HEK293 (cell line): ENCODE results near the gene RBM34.

Experiments
- ATF2 ChIP-seq: fragments of 450-650 bp; formaldehyde crosslinking; IDR thresholded peaks from 2 replicates; pipeline ENCODE4 v1.5.1; 2016; ENCODE audit warnings: missing biosample characterization, missing genetic modification characterization, low read depth
- CTCF ChIP-seq: fragments of 450-650 bp; formaldehyde crosslinking; IDR thresholded peaks from 2 replicates; pipeline ENCODE4 v1.5.1; 2016; ENCODE audit warnings: missing biosample characterization, missing genetic modification characterization
- REPIN1 ChIP-seq: fragments of 450-650 bp; formaldehyde crosslinking; IDR thresholded peaks from 2 replicates; pipeline ENCODE4 v1.5.1; 2017; ENCODE audit warnings: missing biosample characterization, missing genetic modification characterization, low read depth
- REST ChIP-seq: fragments of 450-650 bp; formaldehyde crosslinking; IDR thresholded peaks from 2 replicates; pipeline ENCODE4 v1.5.1; 2016; ENCODE audit warnings: missing biosample characterization, missing genetic modification characterization
- ZBTB26 ChIP-seq: fragments of 450-650 bp; formaldehyde crosslinking; optimal IDR thresholded peaks from 2 replicates; pipeline ENCODE3; 2016; ENCODE audit warnings: missing biosample characterization, mild to moderate bottlenecking, missing genetic modification characterization
- ZNF362 ChIP-seq: fragments of 450-650 bp; formaldehyde crosslinking; IDR thresholded peaks from 2 replicates; pipeline ENCODE4 v1.5.1; 2016; ENCODE audit warnings: missing biosample characterization, missing genetic modification characterization
- ZNF76 ChIP-seq: fragments of 450-650 bp; formaldehyde crosslinking; IDR thresholded peaks from 2 replicates; pipeline ENCODE4; 2016; ENCODE audit warnings: low read depth, missing biosample characterization, missing genetic modification characterization, borderline replicate concordance
- ZNF843 ChIP-seq: fragments of 450-650 bp; formaldehyde crosslinking; IDR thresholded peaks from 2 replicates; pipeline ENCODE4 v1.5.1; 2016; ENCODE audit warnings: missing biosample characterization, missing genetic modification characterization

GRCh38 chr1:235093013-235093695 is 67.9 kb downstream of the RBM34 start:
- no peak for TF ChIP-seq REST (tag by site-specific recombination)
- no peak for TF ChIP-seq ZBTB26 (tag by site-specific recombination)
- no peak for TF ChIP-seq CTCF (tag by site-specific recombination)
- TF ChIP-seq ZNF76, result no peak
- TF ChIP-seq ZNF843 (tag by site-specific recombination), result no peak
- TF ChIP-seq ATF2 (tag by site-specific recombination), result no peak
- TF ChIP-seq ZNF362 (tag by site-specific recombination), result no peak
- TF ChIP-seq REPIN1, result no peak
